CD14-positive monocyte (primary cell): ENCODE measurements around the gene CGB1. TPM values are rescaled to one million over a fixed set of nuclear protein-coding genes. Genes with fewer than 3 reads are reported as not detected.
"Not testable (repeated sequence)": the region's sequence is repeated elsewhere in the genome, so short reads cannot be mapped to it uniquely, and the experiment has no call there.

Experiments used
- DNase-seq, 3 donors: peaks; one replicate each; pipeline ENCODE4 v3.0.0-alpha.2; 2011 to 2022
- H2AFZ ChIP-seq: 2 replicates; pipeline ENCODE4 v1.6.0; 2012; ENCODE audit warnings: mild to moderate bottlenecking, low read depth, low read length, inconsistent platforms; ENCODE audit not compliant: insufficient read depth, poor library complexity, severe bottlenecking
- H3K27ac ChIP-seq, 2 donors: 1 replicate in 1 of 2; 2 replicates in 1 of 2; pipeline ENCODE4 v1.5.1; 2012 to 2013; ENCODE audit warnings: low read length in 2 of 2, control low read depth in 1 of 2, inconsistent platforms in 1 of 2, low read depth in 1 of 2, mild to moderate bottlenecking in 1 of 2
- H3K27me3 ChIP-seq, 2 donors: one replicate each; pipeline versions ENCODE4 v1.6.0 to v1.6.1; 2011 to 2013; ENCODE audit warnings: low read length in 2 of 2; ENCODE audit not compliant: control insufficient read depth in 2 of 2, insufficient read depth in 2 of 2
- H3K36me3 ChIP-seq, 2 donors: replicated peaks in 1 of 2; 1 replicate in 1 of 2; 2 replicates in 1 of 2; pipeline versions ENCODE4 v1.5.1 to v1.6.1; 2012 to 2013; ENCODE audit warnings: low read length in 2 of 2, control low read depth in 1 of 2, inconsistent platforms in 1 of 2, mild to moderate bottlenecking in 1 of 2; ENCODE audit not compliant: insufficient read depth in 2 of 2, control insufficient read depth in 1 of 2
- H3K4me1 ChIP-seq, 2 donors: 1 replicate in 1 of 2; 2 replicates in 1 of 2; pipeline versions ENCODE4 v1.5.1 to v1.6.1; 2012 to 2013; ENCODE audit warnings: low read length in 2 of 2, control low read depth in 1 of 2, inconsistent platforms in 1 of 2, mild to moderate bottlenecking in 1 of 2, moderate library complexity in 1 of 2; ENCODE audit not compliant: insufficient read depth in 2 of 2, control insufficient read depth in 1 of 2
- H3K4me2 ChIP-seq: replicated peaks from 2 replicates; pipeline ENCODE3; 2012; ENCODE audit warnings: low read length, moderate library complexity, mild to moderate bottlenecking; ENCODE audit not compliant: poor library complexity, severe bottlenecking; ENCODE audit errors: extremely low read depth
- H3K4me3 ChIP-seq, 3 experiments: fragments of 200-600 bp in 1 of 3; sonication (generic) in 1 of 3; replicated peaks in 1 of 3; 1 replicate in 2 of 3; 2 replicates in 1 of 3; pipeline ENCODE4 v1.5.1; 2011 to 2013; ENCODE audit warnings: low read length in 3 of 3, mild to moderate bottlenecking in 3 of 3, control low read depth in 2 of 3, low read depth in 2 of 3, inconsistent platforms in 1 of 3, moderate library complexity in 1 of 3
- H3K79me2 ChIP-seq: 2 replicates; pipeline ENCODE4 v1.6.0; 2012; ENCODE audit warnings: mild to moderate bottlenecking, control low read depth, inconsistent platforms, low read length, moderate library complexity; ENCODE audit not compliant: insufficient read depth
- H3K9ac ChIP-seq: 2 replicates; pipeline ENCODE4 v1.6.0; 2017; ENCODE audit warnings: low read length, mild to moderate bottlenecking; ENCODE audit not compliant: insufficient read depth, poor library complexity, severe bottlenecking
- H3K9me3 ChIP-seq, 2 donors: replicated peaks in 1 of 2; 1 replicate in 1 of 2; 2 replicates in 1 of 2; pipeline versions ENCODE4 v1.5.1 to v1.6.1; 2012 to 2013; ENCODE audit warnings: low read length in 2 of 2, control low read depth in 1 of 2; ENCODE audit not compliant: control insufficient read depth in 1 of 2, insufficient read depth in 1 of 2
- H4K20me1 ChIP-seq: 2 replicates; pipeline ENCODE4 v1.6.0; 2012; ENCODE audit warnings: mild to moderate bottlenecking, low read length, control low read depth, moderate library complexity; ENCODE audit not compliant: insufficient read depth
- H3K27ac Mint-ChIP-seq, 7 donors: one replicate each; pipeline ENCODE4 v1.8.0; 2020; ENCODE audit warnings: mild to moderate bottlenecking in 7 of 7, mixed read lengths in 7 of 7, moderate library complexity in 6 of 7, inconsistent platforms in 2 of 7
- H3K27me3 Mint-ChIP-seq, 3 donors: one replicate each; pipeline ENCODE4 v1.8.0; 2021 to 2022; ENCODE audit warnings: low read depth in 3 of 3, mild to moderate bottlenecking in 3 of 3, mixed read lengths in 3 of 3, moderate library complexity in 3 of 3, inconsistent platforms in 1 of 3
- H3K36me3 Mint-ChIP-seq, 2 donors: one replicate each; pipeline ENCODE4 v1.8.0; 2020; ENCODE audit warnings: mixed read lengths in 2 of 2, inconsistent platforms in 1 of 2, mild to moderate bottlenecking in 1 of 2
- H3K4me1 Mint-ChIP-seq: one replicate; pipeline ENCODE4 v1.8.0; 2020; ENCODE audit warnings: mild to moderate bottlenecking, mixed read lengths
- H3K4me3 Mint-ChIP-seq, 2 donors: one replicate each; pipeline ENCODE4 v1.8.0; 2020; ENCODE audit warnings: mild to moderate bottlenecking in 2 of 2, mixed read lengths in 2 of 2, moderate library complexity in 1 of 2
- H3K9me3 Mint-ChIP-seq, 7 donors: one replicate each; pipeline ENCODE4 v1.8.0; 2020 to 2022; ENCODE audit warnings: mixed read lengths in 7 of 7, mild to moderate bottlenecking in 6 of 7, moderate library complexity in 6 of 7, inconsistent platforms in 2 of 7
- CTCF ChIP-seq: fragments of 200-600 bp; IDR thresholded peaks from one replicate; pipeline ENCODE4 v1.8.0; 2022; ENCODE audit warnings: antibody characterized with exemption, mild to moderate bottlenecking
- WGBS: methylation state at CpG from one replicate; pipeline ENCODE4 v1.1.5; 2013; ENCODE audit warnings: missing lambda C conversion rate; ENCODE audit not compliant: insufficient coverage; 5-methylcytosine and 5-hydroxymethylcytosine counted together
- intact Hi-C, 2 donors: fragments of 100-400 bp; cut with micrococcal nuclease; formaldehyde crosslinking; loops; one replicate each; pipeline versions ENCODE4 v1.15.0 to v1.15.1; 2023
- polyA plus RNA-seq, 3 donors: library from polyadenylated mRNA; depleted of rRNA in 1 of 3; unstranded in 2 of 3; stranded (reverse) in 1 of 3; fragments of 300-500 nt in 2 of 3; fragments of >200 nt in 1 of 3; fragmentation: Illumina TruSeq in 2 of 3; gene quantifications; 1 replicate in 2 of 3; 2 replicates in 1 of 3; pipeline ENCODE4 v1.2.3, GENCODE V29; 2012 to 2021

CGB1 gene
- polyA plus RNA-seq, 3 donors = not detected

GRCh38 chr19:49080392-49080791 lies 43.7 kb upstream of the CGB1 start:
- Histone ChIP-seq H3K4me3 (no peak overlapping the region), H3K4me2 (no peak overlapping the region), H3K9me3 (no peaks in the 10 kb centered on the region), H3K27me3 (no peaks in the 10 kb centered on the region), H2AFZ (no peak overlapping the region), H3K4me1 (peaks cover 5 to 6% of the 10 kb centered on the region in 2 donors), H3K27ac (no peak overlapping the region), H3K9ac (no peak overlapping the region), H3K79me2 (peaks cover 1% of the 10 kb centered on the region), H4K20me1 (peaks cover under 1% of the 10 kb centered on the region), H3K36me3 (no peaks in the 10 kb centered on the region)
- H3K27ac Mint-ChIP-seq = no peak overlapping the region
- H3K4me1 Mint-ChIP-seq = peaks cover 3% of the 10 kb centered on the region
- peaks cover 4 to 13% (median 10%) of the 10 kb centered on the region in 3 donors for H3K27me3 Mint-ChIP-seq
- TF ChIP-seq CTCF = no peak
- no peak for DNase-seq
- H3K9me3 Mint-ChIP-seq = no peaks in the 10 kb centered on the region
- H3K36me3 Mint-ChIP-seq = no peaks in the 10 kb centered on the region
- no CpG with 5 or more reads among the region's 4 CpGs for WGBS
- intact Hi-C loops = loop anchor here in 1 of 2 donors (10.0 kb wide), 1 partner anchor 374 kb away; the partner anchor contains the start of genes ALDH16A1 and PIH1D1
- no peak overlapping the region for H3K4me3 Mint-ChIP-seq

GRCh38 chr19:49074869-49075268 lies 38.2 kb upstream of the CGB1 start:
- H3K36me3 ChIP-seq, H3K9me3 ChIP-seq, H3K36me3 Mint-ChIP-seq, intact Hi-C loops, H3K4me1 ChIP-seq, H3K27ac ChIP-seq, H4K20me1 ChIP-seq, H3K4me3 Mint-ChIP-seq, H3K79me2 ChIP-seq, H3K27ac Mint-ChIP-seq, H3K9ac ChIP-seq, H3K4me3 ChIP-seq, H3K4me2 ChIP-seq, H2AFZ ChIP-seq: not testable (repeated sequence)
- WGBS = 5% methylated on average over 4 of the region's 9 CpGs
- peaks cover 44 to 53% (median 52%) of the 10 kb centered on the region in 3 donors for H3K27me3 Mint-ChIP-seq
- peaks cover 0 to 27% (median 15%) of the 10 kb centered on the region in 7 donors for H3K9me3 Mint-ChIP-seq
- peaks cover 11% of the 10 kb centered on the region for H3K4me1 Mint-ChIP-seq
- TF ChIP-seq CTCF = peak; percentile 73
- peak; percentile 6 to 37 (median 34) for DNase-seq
- peaks cover 12 to 44% of the 10 kb centered on the region in 2 donors for H3K27me3 ChIP-seq
